ENCODE results near the gene STAM.

STAM gene

DNA sequence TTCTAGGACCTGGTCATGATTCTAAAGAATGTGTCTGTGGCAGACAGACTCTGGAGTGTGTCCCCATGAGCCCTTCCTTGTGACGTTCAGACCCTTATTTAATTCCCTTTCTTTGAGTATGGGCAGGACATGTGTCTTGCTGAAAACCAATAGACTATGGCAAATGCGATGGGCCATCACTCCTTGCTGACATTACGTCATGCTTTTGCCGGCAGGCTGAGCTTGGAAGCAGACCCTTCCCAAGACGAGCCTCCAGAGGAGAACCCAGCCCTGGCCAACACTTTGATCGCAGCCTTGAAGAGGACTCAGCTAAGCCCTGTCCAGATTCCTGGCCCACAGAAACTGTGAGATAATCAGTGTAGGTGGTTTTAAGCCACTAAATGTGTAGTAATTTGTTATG, 89.7 kb downstream of the STAM start:
- DNase-seq, result no peak

DNA sequence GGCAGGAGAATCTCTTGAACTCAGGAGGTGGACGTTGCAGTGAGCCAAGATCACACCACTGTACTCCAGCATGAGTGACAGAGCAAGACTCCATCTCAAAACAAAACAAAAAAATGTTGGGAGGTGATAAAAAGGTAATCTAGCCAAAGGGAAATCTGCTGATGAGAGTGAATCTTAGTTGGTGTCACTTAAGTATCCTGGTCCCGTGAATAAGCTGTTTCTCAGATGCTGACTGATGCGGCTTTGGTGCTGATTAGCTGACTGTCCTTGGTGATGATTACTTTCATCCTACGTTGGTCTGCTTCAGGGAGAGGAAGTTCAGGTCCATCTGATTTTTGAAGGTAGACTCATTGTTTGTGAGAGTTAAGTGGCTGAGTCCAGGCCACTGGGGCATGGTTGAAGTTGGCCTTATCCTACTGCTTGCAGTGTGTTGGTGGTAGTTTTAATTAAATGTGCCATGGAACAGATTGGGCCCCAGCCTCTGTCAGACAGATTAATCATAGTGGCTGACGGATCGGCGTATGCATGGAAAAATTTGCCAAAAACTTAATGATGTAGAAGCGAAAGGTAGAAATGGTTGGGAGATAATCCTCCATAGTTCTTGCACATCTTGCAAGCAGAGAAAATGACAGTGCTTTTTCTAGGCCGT, 90.6 kb downstream of the STAM start:
- DNase-seq, result no peak

DNA sequence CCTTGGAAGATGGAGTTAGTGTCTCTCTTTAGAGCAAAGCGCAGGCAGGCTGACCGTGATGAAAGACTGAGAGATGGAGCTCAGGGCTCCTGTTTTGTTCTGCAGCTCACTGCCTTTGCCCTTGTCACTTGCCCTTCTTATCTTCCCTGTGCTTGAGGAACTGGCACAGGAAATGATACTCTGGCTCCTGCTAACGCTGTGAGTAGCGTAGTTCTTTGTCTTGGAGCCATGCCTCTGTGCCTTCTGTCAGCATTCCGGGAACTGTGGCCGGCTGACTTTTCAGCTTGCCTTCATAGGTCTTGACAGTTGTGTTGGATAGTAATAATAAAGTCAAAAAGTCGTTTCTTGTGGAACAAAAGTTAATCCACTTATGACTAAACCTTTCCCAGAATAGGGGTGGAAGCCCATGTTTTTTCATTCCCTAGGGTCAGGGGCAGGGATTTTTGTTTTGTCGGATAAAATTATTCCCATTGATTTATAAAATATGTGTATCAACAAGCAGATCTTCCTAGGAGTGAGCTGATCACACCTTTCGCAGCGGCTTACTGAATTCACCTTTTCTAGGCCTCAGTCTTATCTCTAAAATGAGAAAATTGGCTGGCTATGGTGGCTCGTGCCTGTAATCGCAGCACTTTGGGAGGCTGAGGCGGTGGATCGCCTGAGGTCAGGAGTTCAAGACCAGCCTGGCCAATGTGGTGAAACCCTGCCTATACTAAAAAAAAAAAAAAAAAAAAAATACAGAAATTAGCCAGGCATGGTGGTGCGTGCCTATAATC, 91.4 kb downstream of the STAM start:
- no peak for DNase-seq

DNA sequence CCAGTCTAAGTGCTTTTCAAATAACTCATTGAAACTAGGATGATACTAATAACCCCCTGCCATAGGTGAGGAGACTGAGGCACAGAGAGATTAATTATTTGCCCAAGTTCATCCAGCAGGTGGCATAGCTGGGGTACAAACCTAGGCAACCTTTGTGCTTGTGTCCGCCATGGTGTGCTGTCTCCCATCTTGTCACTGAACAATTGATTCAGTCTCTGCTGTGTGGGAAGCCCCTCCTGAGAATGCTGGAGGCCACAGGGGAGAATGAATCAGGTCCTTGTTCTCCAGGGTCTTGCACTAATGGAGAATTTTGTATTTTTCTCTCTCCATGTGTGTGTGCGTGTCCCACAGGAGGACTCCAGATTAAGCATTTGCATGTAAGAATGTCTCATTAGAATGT, 92.3 kb downstream of the STAM start:
- DNase-seq, result no peak

DNA sequence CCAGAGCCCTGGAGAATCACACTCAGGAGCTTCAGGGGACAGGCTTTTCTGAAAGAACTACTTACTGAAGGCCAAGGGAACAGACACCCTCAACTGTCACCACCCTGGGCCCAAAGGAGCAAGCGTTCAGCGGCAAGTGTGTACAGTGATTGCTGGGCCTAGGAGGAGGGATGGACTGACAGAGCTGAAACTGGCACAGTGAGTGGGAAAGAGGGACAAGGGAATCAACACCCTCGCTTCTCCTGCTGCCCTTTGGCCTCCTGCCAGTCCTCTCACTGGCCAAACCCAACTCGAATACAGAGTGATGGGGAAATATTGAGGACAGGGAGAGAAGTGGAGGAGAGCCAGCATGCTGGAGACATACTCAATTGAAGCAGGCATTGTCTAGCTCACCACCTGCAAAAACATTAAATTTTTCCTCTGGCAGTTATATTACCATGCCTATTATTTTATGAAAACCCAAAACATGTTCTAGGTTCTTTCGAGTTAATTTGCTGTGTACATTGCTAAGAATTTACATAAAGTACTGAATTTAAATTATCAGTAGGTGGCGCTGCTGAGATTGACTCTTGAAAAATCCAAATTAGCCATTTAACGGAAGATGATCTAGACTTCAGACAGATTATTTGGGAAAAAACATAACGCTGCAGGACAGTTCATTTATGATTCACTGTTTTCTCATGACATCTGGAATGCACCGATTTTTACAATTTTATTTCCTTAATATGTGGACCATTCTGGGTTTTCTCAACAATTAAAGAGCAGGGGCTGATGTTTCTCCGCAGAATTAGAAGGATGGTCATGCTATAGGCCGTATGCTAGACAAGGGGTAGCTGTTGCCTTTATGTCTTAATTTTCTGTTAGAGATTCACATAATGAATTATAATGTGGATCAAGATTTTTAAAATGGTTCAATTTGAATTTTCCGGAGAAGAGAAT, 93.3 kb downstream of the STAM start:
- DNase-seq, result no peak

DNA sequence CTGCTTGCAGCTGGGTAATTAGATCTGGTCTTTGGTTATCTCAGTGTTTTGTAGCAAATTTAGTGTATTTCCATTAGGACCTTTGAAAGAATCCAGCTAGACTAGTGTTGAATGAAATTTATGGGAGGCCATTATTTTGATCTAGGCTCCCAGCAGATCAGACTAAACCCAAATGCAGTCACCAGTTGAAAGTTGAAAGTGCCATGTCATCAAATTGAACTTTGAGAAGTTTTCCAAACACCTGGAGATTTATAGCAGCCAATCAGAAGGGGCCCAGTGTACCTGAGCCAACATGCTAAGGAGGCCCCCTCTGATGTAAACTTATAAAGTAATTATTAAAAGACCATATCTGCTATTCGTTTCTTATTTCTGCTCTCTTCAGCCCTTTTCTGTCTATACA, 96.7 kb downstream of the STAM start:
- no peak for DNase-seq

DNA sequence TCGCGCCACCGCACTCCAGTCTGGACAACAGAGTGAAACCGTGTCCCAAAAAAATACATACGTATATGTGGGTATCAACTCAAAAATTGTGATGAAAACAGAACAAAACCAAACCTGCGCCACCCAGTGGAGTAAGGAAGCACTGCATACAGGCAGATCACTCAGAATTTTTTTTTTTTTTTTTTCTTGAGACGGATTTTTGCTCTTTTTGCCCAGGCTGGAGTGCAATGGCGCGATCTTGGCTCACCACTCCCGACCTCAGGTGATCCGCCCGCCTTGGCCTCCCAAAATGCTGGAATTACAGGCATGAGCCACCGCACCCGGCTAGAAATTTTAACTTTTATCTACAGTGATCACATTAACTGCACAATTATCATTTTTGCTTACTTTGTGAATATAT, 99.0 kb downstream of the STAM start:
- DNase-seq, result no peak

DNA sequence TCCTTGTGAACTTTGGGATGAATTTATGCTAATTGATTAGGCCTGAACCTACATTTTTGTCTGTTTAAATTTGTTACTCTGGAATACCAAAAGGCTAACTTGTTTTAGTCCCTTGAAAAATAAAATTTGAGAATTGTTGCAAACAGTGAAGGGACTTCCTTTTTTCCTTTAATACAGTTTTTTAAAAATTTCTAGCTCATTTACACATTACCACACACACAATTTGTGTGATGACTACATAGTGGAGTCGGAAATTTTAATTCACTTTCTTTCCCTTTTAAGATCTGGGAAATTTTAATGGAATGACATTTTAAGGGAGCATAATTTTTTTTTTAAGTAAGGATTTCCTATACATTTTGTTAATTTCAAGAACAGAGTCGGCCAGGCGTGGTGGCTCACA, 99.5 kb downstream of the STAM start:
- no peak for DNase-seq

DNA sequence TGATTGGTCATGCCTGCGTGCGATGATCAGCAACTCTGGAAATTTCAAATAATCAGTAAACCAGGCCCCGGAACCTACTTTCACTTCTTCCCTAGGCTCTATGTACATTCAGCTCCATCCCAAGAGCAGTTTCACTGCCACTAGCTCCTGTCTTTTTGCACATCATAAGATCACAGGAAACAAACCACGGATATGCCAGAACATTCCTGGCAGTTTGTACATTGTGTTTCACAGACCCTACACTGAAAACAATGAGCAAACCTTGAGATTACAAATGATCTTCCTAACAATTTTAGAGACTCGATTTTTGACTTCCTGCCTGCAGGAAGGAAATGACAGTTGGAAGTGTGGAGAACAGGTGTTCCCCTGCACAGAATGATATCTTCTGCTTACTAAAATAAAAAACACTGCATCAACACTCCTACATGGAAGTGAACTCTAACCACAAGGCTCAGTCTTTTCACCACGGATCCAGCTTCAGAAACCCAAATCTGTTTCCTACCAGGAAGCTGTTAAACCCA, 100.5 kb downstream of the STAM start:
- DNase-seq, result no peak

DNA sequence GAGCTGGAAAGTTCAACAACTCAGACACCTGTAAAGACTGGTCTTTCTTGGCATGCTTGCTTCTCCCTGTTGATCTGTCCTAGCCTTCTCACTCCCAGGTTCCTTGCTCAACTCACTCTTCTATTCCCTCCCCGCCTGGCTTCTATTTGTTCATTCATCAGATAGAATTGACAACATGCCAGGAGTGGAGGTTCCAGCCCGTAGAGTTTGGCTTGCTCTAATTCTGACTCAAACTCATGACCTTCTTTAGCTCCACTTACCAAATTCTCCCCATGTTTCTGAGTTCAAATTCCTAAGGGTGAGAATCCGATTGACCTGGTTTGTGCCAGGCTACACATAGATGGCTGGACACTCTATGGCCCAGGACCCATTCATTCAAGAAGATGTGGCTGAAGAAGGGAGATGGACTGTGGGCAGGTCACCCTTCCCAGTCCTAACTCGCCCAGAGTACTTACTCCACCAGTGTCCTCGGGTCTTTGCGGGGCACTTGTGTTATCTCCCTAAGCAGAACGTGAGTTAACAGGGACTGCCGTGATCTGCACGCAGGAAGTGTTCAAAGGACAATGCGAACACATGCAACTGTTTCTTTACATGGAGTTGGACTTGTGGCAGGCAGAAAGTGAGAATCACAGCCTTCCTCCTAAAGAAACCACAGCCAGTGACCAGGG, 104.1 kb downstream of the STAM start:
- no peak for DNase-seq

DNA sequence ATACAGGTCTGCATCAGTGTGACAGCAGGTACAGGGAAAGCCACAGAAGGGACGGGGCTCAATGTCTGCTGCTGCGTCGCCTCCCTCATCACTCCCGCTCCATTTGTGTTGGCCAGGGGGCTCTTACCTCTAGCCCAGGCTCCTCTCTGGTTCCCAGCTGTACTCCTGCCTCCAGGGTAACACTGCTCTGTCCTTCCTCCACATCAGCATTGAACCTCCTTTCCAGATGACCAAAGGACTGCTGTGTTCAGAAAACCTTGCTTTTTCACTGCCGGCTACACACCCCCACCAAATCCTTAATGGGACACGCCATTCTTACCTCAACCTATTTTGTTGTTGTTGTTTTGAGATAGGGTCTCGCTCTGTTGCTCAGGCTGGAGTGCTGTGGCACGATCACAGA, 105.9 kb downstream of the STAM start:
- DNase-seq, result no peak

DNA sequence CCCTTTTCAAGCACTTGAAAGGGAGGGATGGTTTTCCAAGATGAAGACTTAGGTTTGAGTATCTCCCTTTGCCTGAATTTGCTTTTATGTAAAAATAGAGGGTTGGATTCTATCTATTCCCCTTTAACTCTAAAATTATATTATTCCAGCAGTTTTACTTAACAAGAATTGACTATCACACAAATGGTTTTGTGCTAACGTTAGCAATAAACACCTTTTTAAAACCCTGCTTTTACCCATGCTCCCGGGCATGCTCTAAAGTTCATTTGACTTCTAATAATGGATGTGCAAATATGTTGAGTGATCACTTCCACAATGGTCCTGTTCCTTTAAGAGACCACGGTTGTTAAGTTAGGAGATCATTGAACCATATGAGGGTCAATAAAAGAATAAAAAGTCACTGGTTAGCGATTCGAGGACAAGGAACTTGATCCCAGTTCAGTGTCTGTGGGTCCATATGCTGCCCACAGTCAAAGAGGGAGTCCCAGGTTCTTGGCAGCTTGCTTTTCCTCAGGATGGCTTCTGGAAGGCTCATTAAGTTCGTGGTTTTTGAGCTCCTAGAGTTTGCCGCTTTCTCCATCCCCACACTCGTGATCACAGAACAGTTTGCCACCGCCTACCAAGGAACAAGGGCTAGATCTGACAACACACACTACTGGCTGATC, 108.0 kb downstream of the STAM start, which contains the start of gene TMEM236:
TSS of gene TMEM236 (plus strand) at position 421 of the 665 bp plus-strand sequence. CDS start at position 516, 95 bp downstream.
- DNase-seq, result no peak

DNA sequence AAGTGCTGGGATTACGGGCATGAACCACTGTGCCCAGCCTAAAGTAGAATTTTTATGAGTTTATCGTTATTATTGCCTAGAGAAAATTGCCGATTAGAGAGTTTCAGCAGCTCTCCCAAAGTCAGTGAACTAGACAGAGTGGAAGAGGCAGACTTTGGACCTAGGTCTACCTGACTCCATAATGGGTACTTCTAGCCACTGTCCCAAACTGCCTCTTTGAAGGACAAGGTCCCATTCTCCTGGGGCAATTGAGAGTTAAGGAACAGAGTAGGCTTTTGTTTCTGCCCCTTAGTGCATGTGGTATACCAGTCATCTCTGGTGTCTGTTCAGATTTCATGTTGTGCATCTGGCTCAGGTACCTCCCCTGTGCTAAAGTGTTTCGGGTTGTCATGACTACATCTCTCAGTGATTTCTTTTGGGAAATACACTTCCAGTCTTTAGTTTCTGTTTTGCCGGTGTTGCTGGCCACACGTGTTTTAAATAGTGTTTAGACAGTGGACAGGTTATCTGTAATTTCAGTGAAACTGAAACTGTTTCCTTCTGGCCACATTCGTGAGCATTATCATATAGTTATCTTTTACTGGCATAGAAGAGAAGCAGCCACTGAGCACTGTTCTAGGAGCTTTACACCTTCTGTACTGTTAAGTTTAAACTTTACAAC, 112.7 kb downstream of the STAM start:
- no peak for DNase-seq

DNA sequence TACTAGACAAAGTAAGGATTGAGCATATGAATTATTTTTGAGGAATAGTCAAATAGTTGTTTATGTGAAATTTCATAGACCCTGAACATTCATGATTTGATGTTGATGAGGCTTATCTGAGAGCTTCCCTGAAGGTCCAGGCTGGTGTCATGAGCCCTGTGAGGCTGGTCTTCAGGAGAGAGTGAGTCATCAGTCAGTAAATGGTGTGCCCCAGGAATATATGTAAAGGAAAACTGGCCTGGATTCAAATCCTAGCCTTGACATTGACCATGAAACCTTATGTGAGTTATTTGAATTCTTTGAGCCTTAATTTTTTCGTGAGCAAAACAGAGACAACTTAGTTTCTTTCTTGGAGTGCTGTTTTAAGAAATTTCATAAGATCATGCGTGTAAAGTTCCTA, 114.2 kb downstream of the STAM start:
- DNase-seq, result no peak

DNA sequence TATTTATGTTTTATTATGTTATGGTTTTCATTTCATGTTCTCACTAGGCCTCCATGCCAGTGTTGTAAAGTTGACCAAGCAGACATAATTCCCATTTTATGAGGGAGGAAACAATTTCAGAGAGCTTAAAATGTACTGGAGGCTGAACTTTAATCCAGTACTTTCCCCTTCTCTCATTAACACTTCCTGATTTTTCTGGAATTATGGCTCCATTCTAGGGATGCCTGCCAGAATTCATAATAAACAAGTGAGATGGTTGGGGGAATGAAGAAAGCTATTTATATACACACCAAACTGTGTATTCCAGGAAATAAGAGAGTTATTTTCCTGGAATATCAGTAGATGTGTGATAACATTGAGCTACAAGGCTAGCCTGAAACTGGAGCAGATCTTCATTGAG, 114.9 kb downstream of the STAM start:
- DNase-seq, result no peak

DNA sequence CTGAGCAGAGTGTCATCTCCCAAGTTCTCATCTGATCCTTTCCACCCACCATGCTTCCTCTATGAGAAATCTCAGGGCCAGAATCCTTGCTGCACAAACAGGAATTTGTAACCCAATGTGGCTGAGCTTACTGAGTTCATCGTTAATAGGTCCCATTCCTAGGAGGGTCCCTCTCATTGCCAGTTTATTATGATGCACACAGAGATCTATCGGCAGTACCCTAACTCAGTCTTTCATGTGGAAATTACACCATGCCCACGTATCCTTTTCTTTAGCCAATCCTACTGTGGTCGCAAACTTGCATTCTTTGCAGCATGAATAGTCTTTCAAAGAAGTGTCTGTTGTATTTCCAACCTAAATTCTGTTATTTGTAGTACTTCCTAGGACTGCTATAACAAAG, 120.2 kb downstream of the STAM start:
- DNase-seq, result no peak

DNA sequence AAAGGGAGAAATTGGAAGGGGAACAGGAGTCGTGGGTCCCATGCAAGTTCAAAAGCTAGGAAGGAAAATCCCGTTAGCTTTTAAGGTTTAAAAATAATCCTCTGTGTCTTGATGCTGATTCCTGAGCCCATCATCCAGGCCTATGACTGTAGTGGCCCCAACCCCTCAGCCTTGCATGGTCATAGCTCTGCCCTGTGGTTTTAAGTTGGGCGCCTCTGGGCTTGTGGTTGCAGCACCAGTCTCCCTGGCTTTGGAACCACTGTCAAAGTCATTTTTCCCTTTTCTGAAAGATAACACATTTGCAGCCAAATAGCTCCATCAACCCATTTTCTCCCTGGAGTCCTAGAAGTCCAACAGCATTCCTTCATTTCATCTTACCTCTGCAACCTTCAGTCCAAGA, 121.7 kb downstream of the STAM start:
- no peak for DNase-seq
